SK-N-SH treated with all-trans-retinoic acid at 6 μM for 48 hours (cell line): ENCODE data around the gene VIT.

Experiments
- ATAC-seq: fragments of 200-7000 bp; cut with Tn5 transposase; 3 replicates; pipeline ENCODE4 v1.9.1; 2020; ENCODE audit warnings: mild to moderate bottlenecking, moderate library complexity
- BACH2 ChIP-seq: fragments of 250-450 bp; sonication (Bioruptor Pico); IDR thresholded peaks from 2 replicates; pipeline ENCODE4 v1.9.0; 2021; ENCODE audit warnings: mild to moderate bottlenecking, borderline replicate concordance
- CSDC2 ChIP-seq: fragments of 250-450 bp; sonication (Bioruptor Pico); IDR thresholded peaks from 2 replicates; pipeline ENCODE4 v1.5.0; 2020; ENCODE audit warnings: mild to moderate bottlenecking, moderate library complexity
- ESRRG ChIP-seq: fragments of 250-450 bp; sonication (Bioruptor Pico); IDR thresholded peaks from 2 replicates; pipeline ENCODE4 v1.6.1; 2021; ENCODE audit warnings: mild to moderate bottlenecking
- ISL1 ChIP-seq: fragments of 250-450 bp; sonication (Bioruptor Pico); IDR thresholded peaks from 2 replicates; pipeline ENCODE4 v2.1.2; 2022; ENCODE audit warnings: mild to moderate bottlenecking, moderate library complexity
- OSR1 ChIP-seq: fragments of 250-450 bp; sonication (Bioruptor Pico); IDR thresholded peaks from 2 replicates; pipeline ENCODE4 v1.8.0; 2022; ENCODE audit warnings: moderate library complexity, mild to moderate bottlenecking, inconsistent platforms
- PPARA ChIP-seq: fragments of 250-450 bp; sonication (Bioruptor Pico); IDR thresholded peaks from 2 replicates; pipeline ENCODE4 v1.5.0; 2020; ENCODE audit warnings: mild to moderate bottlenecking, borderline replicate concordance
- RARB ChIP-seq: fragments of 250-450 bp; sonication (Bioruptor Pico); IDR thresholded peaks from 2 replicates; pipeline ENCODE4 v1.8.0; 2021; ENCODE audit warnings: mild to moderate bottlenecking, moderate library complexity
- SNAI2 ChIP-seq: fragments of 250-450 bp; sonication (Bioruptor Pico); IDR thresholded peaks from 2 replicates; pipeline ENCODE4 v1.5.0; 2020; ENCODE audit warnings: mild to moderate bottlenecking, moderate library complexity
- TCF4 ChIP-seq: fragments of 250-450 bp; sonication (Bioruptor Pico); IDR thresholded peaks from 2 replicates; pipeline ENCODE4 v1.8.0; 2021; ENCODE audit warnings: mild to moderate bottlenecking, moderate library complexity, borderline replicate concordance
- TSHZ2 ChIP-seq: fragments of 250-450 bp; sonication (Bioruptor Pico); IDR thresholded peaks from 2 replicates; pipeline ENCODE4 v1.5.0; 2020; ENCODE audit warnings: mild to moderate bottlenecking, moderate library complexity
- ZC3H10 ChIP-seq: fragments of 250-450 bp; sonication (Bioruptor Pico); IDR thresholded peaks from 2 replicates; pipeline ENCODE4 v1.5.1; 2021; ENCODE audit warnings: mild to moderate bottlenecking, moderate library complexity
- ZFP3 ChIP-seq: fragments of 250-450 bp; sonication (Bioruptor Pico); IDR thresholded peaks from 2 replicates; pipeline ENCODE4 v1.5.0; 2020; ENCODE audit warnings: mild to moderate bottlenecking, moderate library complexity
- ZFP30 ChIP-seq: fragments of 450-650 bp; formaldehyde crosslinking; IDR thresholded peaks from 2 replicates; pipeline ENCODE4 v1.5.0; 2022; ENCODE audit warnings: mild to moderate bottlenecking, moderate library complexity
- ZNF70 ChIP-seq: fragments of 450-650 bp; formaldehyde crosslinking; IDR thresholded peaks from 2 replicates; pipeline ENCODE4 v1.5.0; 2020; ENCODE audit warnings: mild to moderate bottlenecking, moderate library complexity
- ZNF8 ChIP-seq: fragments of 450-650 bp; formaldehyde crosslinking; IDR thresholded peaks from 2 replicates; pipeline ENCODE4 v1.5.0; 2020; ENCODE audit warnings: mild to moderate bottlenecking, moderate library complexity
- TF ChIP-seq, protein P1 (sequence below): fragments of 250-450 bp; sonication (Bioruptor Pico); IDR thresholded peaks from 2 replicates; pipeline ENCODE4 v1.8.0; 2021; ENCODE audit warnings: low read depth, mild to moderate bottlenecking, moderate library complexity, borderline replicate concordance
- TF ChIP-seq, protein P2 (sequence below): fragments of 250-450 bp; sonication (Bioruptor Pico); IDR thresholded peaks from 2 replicates; pipeline ENCODE4 v1.5.1; 2021; ENCODE audit warnings: mild to moderate bottlenecking, moderate library complexity
- TF ChIP-seq, protein P3 (sequence below): fragments of 250-450 bp; sonication (Bioruptor Pico); IDR thresholded peaks from 2 replicates; pipeline ENCODE4 v1.5.1; 2020; ENCODE audit warnings: low read depth, mild to moderate bottlenecking, moderate library complexity
- TF ChIP-seq, protein P4 (sequence below): fragments of 250-450 bp; sonication (Bioruptor Pico); IDR thresholded peaks from 2 replicates; pipeline ENCODE4 v1.8.0; 2020; ENCODE audit warnings: mild to moderate bottlenecking, moderate library complexity, borderline replicate concordance

Gene VIT

DNA sequence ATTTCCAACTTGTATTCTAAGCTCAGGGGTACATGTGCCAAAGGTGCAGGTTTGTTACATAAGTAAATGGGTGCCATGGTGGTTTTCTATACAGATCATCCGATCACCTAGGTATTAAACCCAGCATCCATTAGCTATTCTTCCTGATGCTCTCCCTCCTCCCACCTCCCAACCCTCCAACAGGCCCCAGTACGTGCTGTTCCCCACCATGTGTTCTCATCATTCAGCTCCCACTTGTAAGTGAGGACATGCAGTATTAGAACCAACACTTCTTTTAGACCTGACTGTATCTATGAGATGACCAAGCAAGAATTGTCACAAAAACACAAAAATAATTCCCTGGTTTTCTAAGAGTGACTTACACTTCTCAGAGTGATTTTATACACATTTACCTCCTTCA, 83.0 kb downstream of the VIT start (continued):
- TF ChIP-seq, protein P1, sequence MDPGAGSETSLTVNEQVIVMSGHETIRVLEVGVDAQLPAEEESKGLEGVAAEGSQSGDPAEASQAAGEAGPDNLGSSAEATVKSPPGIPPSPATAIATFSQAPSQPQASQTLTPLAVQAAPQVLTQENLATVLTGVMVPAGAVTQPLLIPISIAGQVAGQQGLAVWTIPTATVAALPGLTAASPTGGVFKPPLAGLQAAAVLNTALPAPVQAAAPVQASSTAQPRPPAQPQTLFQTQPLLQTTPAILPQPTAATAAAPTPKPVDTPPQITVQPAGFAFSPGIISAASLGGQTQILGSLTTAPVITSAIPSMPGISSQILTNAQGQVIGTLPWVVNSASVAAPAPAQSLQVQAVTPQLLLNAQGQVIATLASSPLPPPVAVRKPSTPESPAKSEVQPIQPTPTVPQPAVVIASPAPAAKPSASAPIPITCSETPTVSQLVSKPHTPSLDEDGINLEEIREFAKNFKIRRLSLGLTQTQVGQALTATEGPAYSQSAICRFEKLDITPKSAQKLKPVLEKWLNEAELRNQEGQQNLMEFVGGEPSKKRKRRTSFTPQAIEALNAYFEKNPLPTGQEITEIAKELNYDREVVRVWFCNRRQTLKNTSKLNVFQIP: no peak
- TF ChIP-seq SNAI2 (no peak), BACH2 (CRISPR knock-in tag) (no peak)

GRCh38 chr2:36780231-36780839, 83.8 kb downstream of the VIT start:
- TF ChIP-seq, protein P2, sequence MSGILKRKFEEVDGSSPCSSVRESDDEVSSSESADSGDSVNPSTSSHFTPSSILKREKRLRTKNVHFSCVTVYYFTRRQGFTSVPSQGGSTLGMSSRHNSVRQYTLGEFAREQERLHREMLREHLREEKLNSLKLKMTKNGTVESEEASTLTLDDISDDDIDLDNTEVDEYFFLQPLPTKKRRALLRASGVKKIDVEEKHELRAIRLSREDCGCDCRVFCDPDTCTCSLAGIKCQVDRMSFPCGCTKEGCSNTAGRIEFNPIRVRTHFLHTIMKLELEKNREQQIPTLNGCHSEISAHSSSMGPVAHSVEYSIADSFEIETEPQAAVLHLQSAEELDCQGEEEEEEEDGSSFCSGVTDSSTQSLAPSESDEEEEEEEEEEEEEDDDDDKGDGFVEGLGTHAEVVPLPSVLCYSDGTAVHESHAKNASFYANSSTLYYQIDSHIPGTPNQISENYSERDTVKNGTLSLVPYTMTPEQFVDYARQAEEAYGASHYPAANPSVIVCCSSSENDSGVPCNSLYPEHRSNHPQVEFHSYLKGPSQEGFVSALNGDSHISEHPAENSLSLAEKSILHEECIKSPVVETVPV (CRISPR knock-in tag): no peak
- TF ChIP-seq ZNF8 (CRISPR knock-in tag) (no peak), ZNF70 (no peak), RARB (CRISPR knock-in tag) (no peak), PPARA (CRISPR knock-in tag) (no peak), ZC3H10 (CRISPR knock-in tag) (no peak), ZFP3 (CRISPR knock-in tag) (no peak), ESRRG (no peak), ZFP30 (CRISPR knock-in tag) (no peak), TCF4 (CRISPR knock-in tag) (no peak), TSHZ2 (no peak)
- TF ChIP-seq, protein P3, sequence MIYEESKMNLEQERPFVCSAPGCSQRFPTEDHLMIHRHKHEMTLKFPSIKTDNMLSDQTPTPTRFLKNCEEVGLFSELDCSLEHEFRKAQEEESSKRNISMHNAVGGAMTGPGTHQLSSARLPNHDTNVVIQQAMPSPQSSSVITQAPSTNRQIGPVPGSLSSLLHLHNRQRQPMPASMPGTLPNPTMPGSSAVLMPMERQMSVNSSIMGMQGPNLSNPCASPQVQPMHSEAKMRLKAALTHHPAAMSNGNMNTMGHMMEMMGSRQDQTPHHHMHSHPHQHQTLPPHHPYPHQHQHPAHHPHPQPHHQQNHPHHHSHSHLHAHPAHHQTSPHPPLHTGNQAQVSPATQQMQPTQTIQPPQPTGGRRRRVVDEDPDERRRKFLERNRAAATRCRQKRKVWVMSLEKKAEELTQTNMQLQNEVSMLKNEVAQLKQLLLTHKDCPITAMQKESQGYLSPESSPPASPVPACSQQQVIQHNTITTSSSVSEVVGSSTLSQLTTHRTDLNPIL (CRISPR knock-in tag): no peak
- peak; percentile 80 for ATAC-seq

DNA sequence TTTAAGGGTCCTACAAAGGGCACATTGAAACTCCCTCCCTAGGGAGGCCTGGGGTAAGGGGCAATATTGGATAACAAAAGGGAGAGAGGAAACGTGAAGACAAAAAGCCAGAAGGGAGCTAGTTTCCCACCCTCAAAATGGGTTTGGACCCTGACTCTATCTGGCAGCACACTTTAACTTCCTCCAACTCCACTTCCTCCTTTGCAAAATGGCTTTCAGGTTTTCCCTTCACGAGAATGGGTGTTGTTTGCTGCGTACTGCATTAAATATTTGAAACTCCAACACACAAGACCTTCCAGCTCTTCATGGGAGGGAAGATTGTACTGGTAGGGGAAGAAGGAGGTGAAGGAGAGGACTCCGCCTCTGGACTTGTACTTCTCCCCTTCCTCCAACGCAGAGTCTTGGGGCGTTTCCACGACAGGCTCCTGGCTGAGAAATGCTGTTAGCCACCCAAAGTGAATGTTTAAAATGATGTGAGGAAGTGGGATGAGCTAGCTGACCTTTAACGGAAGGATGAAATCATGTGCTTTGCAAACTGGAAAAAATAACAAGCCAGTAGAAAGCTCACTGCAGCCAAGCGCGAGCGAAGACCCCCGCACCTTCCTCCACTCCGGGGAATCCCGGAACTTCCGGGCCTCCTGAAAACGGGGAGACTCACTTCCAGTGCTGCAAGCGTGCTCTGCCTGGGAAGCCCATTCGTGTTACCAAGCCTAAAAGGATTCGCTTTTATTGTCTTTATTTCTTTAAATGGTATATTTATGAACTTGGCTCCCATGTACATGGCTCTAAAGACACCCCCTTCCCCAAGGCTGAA, 85.6 kb downstream of the VIT start:
- no peak for TF ChIP-seq OSR1 (CRISPR knock-in tag)
- TF ChIP-seq ISL1: no peak
- TF ChIP-seq ZC3H10 (CRISPR knock-in tag): no peak
- TF ChIP-seq BACH2 (CRISPR knock-in tag): no peak
- TF ChIP-seq, protein P1: no peak
- no peak for TF ChIP-seq ZFP3 (CRISPR knock-in tag)
- no peak for ATAC-seq

GRCh38 chr2:36783246-36783645, 86.7 kb downstream of the VIT start:
- ATAC-seq: no peak
- TF ChIP-seq, protein P4, sequence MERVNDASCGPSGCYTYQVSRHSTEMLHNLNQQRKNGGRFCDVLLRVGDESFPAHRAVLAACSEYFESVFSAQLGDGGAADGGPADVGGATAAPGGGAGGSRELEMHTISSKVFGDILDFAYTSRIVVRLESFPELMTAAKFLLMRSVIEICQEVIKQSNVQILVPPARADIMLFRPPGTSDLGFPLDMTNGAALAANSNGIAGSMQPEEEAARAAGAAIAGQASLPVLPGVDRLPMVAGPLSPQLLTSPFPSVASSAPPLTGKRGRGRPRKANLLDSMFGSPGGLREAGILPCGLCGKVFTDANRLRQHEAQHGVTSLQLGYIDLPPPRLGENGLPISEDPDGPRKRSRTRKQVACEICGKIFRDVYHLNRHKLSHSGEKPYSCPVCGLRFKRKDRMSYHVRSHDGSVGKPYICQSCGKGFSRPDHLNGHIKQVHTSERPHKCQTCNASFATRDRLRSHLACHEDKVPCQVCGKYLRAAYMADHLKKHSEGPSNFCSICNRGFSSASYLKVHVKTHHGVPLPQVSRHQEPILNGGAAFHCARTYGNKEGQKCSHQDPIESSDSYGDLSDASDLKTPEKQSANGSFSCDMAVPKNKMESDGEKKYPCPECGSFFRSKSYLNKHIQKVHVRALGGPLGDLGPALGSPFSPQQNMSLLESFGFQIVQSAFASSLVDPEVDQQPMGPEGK (CRISPR knock-in tag): no peak
- TF ChIP-seq ZC3H10 (CRISPR knock-in tag) (no peak), ISL1 (no peak), PPARA (CRISPR knock-in tag) (no peak), CSDC2 (no peak), TSHZ2 (no peak), ZNF8 (CRISPR knock-in tag) (no peak)
- TF ChIP-seq, protein P1: no peak
